HCT116 (cell line): ENCODE data around the gene SP100. TPM values are rescaled to one million over a fixed set of nuclear protein-coding genes. Genes with fewer than 3 reads are reported as not detected.

Source experiments
- ATAC-seq: fragments of 200-7000 bp; cut with Tn5 transposase; 2 replicates; pipeline ENCODE4 v1.9.1; 2020; ENCODE audit warnings: mild to moderate bottlenecking, moderate library complexity
- BruUV-seq: library from RNA; stranded (reverse); fragments of 400-500 nt; replicated peaks from 2 replicates; lab custom pipeline; 2021; lab: Mats Ljungman, UMichigan
- CTCF ChIA-PET: fragments of 300-600 bp; sonication (Branson Sonifier 250); formaldehyde crosslinking; loops from one replicate; lab custom pipeline; 2021; ENCODE audit warnings: antibody characterized with exemption; lab: Charles Lee
- POLR2A ChIA-PET: fragments of 300-600, 350-600 bp; sonication (Branson Sonifier 250); formaldehyde crosslinking; loops from one replicate; lab custom pipeline; 2021; ENCODE audit warnings: antibody characterized with exemption; lab: Charles Lee
- RAD21 ChIA-PET, 2 experiments: fragments of 300-600 bp; sonication (Branson Sonifier 250); formaldehyde crosslinking; loops; one replicate each; lab custom pipeline; 2023; ENCODE audit warnings: low total read pairs in 2 of 2; ENCODE audit not compliant: uncharacterized antibody in 2 of 2, unreplicated experiment in 2 of 2, low non-redundant PET in 1 of 2; lab: Charles Lee
- DNase-seq: peaks from one replicate; pipeline ENCODE4 v3.0.0-alpha.2; 2010; ENCODE audit warnings: low read depth, low spot score
- H2AFZ ChIP-seq: fragments of 200-600 bp; shearing (Covaris generic), sonication (generic); 2 replicates; pipeline ENCODE4 v1.6.1; 2017; ENCODE audit warnings: low read depth, mixed run types, mixed read lengths, antibody characterized with exemption, low read length; ENCODE audit not compliant: poor library complexity, severe bottlenecking
- H3K27ac ChIP-seq: 2 replicates; pipeline ENCODE4 v1.5.1; 2012; ENCODE audit warnings: low read depth, low read length
- H3K27me3 ChIP-seq: fragments of 200-600 bp; sonication (generic); 2 replicates; pipeline ENCODE4 v1.6.1; 2016; ENCODE audit warnings: mixed run types, low read length, mixed read lengths; ENCODE audit not compliant: insufficient read depth
- H3K36me3 ChIP-seq, 2 experiments: fragments of 200-500 bp in 1 of 2; fragments of 200-600 bp in 1 of 2; sonication (Bioruptor generic) in 1 of 2; sonication (generic) in 1 of 2; 2 replicates each; pipeline versions ENCODE4 v1.5.1 to v1.6.1; 2014 to 2016; ENCODE audit warnings: low read length in 2 of 2, inconsistent platforms in 1 of 2, mixed read lengths in 1 of 2, mixed run types in 1 of 2; ENCODE audit not compliant: insufficient read depth in 2 of 2, control insufficient read depth in 1 of 2
- H3K4me1 ChIP-seq, 2 experiments: fragments of 200-600 bp in 1 of 2; sonication (generic) in 1 of 2; 2 replicates each; pipeline versions ENCODE4 v1.5.1 to v1.6.1; 2012 to 2017; ENCODE audit warnings: low read length in 2 of 2, inconsistent platforms in 1 of 2, mild to moderate bottlenecking in 1 of 2, mixed read lengths in 1 of 2, mixed run types in 1 of 2, moderate library complexity in 1 of 2; ENCODE audit not compliant: insufficient read depth in 2 of 2, control insufficient read depth in 1 of 2
- H3K4me2 ChIP-seq: fragments of 200-600 bp; sonication (generic); 2 replicates; pipeline ENCODE4 v1.6.1; 2017; ENCODE audit warnings: mixed run types, low read length, mixed read lengths
- H3K4me3 ChIP-seq, 2 experiments: fragments of 200-600 bp in 1 of 2; sonication (generic) in 1 of 2; replicated peaks in 1 of 2; 2 replicates each; pipeline ENCODE4 v1.5.1; 2011 to 2016; ENCODE audit warnings: low read length in 2 of 2, control low read depth in 1 of 2, low read depth in 1 of 2, mild to moderate bottlenecking in 1 of 2, mixed read lengths in 1 of 2, mixed run types in 1 of 2
- H3K79me2 ChIP-seq: fragments of 200-600 bp; sonication (generic); 2 replicates; pipeline ENCODE4 v1.6.1; 2017; ENCODE audit warnings: mild to moderate bottlenecking, mixed run types, low read length, moderate library complexity, mixed read lengths; ENCODE audit not compliant: insufficient read depth
- H3K9ac ChIP-seq: fragments of 200-600 bp; sonication (generic); 2 replicates; pipeline ENCODE4 v1.6.1; 2016; ENCODE audit warnings: low read length, mixed read lengths
- H3K9me2 ChIP-seq: fragments of 200-600 bp; sonication (generic), shearing (Covaris generic); 2 replicates; pipeline ENCODE4 v1.6.1; 2017; ENCODE audit warnings: mixed run types, mild to moderate bottlenecking, moderate library complexity; ENCODE audit not compliant: insufficient read depth
- H3K9me3 ChIP-seq, 2 experiments: fragments of 200-500 bp in 1 of 2; fragments of 200-600 bp in 1 of 2; sonication (Bioruptor generic) in 1 of 2; sonication (generic) in 1 of 2; 2 replicates each; pipeline ENCODE4 v1.6.1; 2014 to 2017; ENCODE audit warnings: low read length in 2 of 2, mixed read lengths in 2 of 2, inconsistent platforms in 1 of 2, low read depth in 1 of 2, mild to moderate bottlenecking in 1 of 2, mixed run types in 1 of 2, moderate library complexity in 1 of 2; ENCODE audit not compliant: control insufficient read depth in 1 of 2, insufficient read depth in 1 of 2
- H4K20me1 ChIP-seq: fragments of 200-600 bp; sonication (generic), shearing (Covaris generic); 2 replicates; pipeline ENCODE4 v1.6.1; 2017; ENCODE audit warnings: mixed run types, mild to moderate bottlenecking, moderate library complexity; ENCODE audit not compliant: insufficient read depth
- CEBPB ChIP-seq: IDR thresholded peaks from 2 replicates; pipeline ENCODE4 v1.6.1; 2012; ENCODE audit warnings: low read depth
- CTCF ChIP-seq, 3 experiments: fragments of 200-600 bp in 1 of 3; sonication (generic) in 1 of 3; IDR thresholded peaks in 2 of 3; conservative IDR thresholded peaks in 1 of 3; 2 replicates each; pipeline ENCODE4 v1.5.1; 2012 to 2017; ENCODE audit warnings: low read depth in 2 of 3, low read length in 2 of 3, antibody characterized with exemption in 1 of 3, borderline replicate concordance in 1 of 3, control low read depth in 1 of 3, mild to moderate bottlenecking in 1 of 3, mixed read lengths in 1 of 3, mixed run types in 1 of 3, moderate library complexity in 1 of 3; ENCODE audit not compliant: insufficient read depth in 1 of 3
- EGR1 ChIP-seq: IDR thresholded peaks from 2 replicates; pipeline ENCODE4 v1.6.1; 2012; ENCODE audit warnings: low read depth
- ELF1 ChIP-seq: IDR thresholded peaks from 2 replicates; pipeline ENCODE4 v1.6.1; 2012; ENCODE audit warnings: low read depth, borderline replicate concordance
- EZH2phosphoT487 ChIP-seq: fragments of 200-600 bp; IDR thresholded peaks from 2 replicates; pipeline ENCODE4 v1.6.1; 2018; ENCODE audit warnings: antibody characterized with exemption, borderline replicate concordance
- JUND ChIP-seq: IDR thresholded peaks from 2 replicates; pipeline ENCODE4 v1.6.1; 2012
- POLR2AphosphoS5 ChIP-seq: IDR thresholded peaks from 2 replicates; pipeline ENCODE4 v1.6.1; 2011; ENCODE audit warnings: mild to moderate bottlenecking, low read depth, low read length, moderate library complexity
- SIN3A ChIP-seq: IDR thresholded peaks from 2 replicates; pipeline ENCODE4 v1.6.1; 2012; ENCODE audit warnings: low read depth
- SP1 ChIP-seq: IDR thresholded peaks from 2 replicates; pipeline ENCODE4 v1.6.1; 2012; ENCODE audit warnings: low read depth
- SRF ChIP-seq: IDR thresholded peaks from 2 replicates; pipeline ENCODE4 v1.6.1; 2012; ENCODE audit warnings: low read depth
- TCF7L2 ChIP-seq: IDR thresholded peaks from 2 replicates; pipeline ENCODE4 v1.7.0; 2011; ENCODE audit warnings: borderline replicate concordance, inconsistent platforms; ENCODE audit not compliant: insufficient read depth, insufficient read length; ENCODE audit errors: extremely low read depth
- ZFX ChIP-seq: fragments of 450-650 bp; IDR thresholded peaks from 2 replicates; pipeline ENCODE4 v1.6.1; 2017
- ZNF274 ChIP-seq: fragments of 200-500 bp; sonication (Bioruptor generic); IDR thresholded peaks from 2 replicates; pipeline ENCODE4 v1.6.1; 2014; ENCODE audit warnings: mild to moderate bottlenecking, low read depth, low read length, inconsistent platforms
- intact Hi-C: fragments of 100-400 bp; cut with micrococcal nuclease; formaldehyde crosslinking; loops from 2 replicates; pipeline ENCODE4 v1.10.0; 2022
- total RNA-seq: library from RNA; stranded (reverse); gene quantifications from one replicate; pipeline ENCODE4 v1.2.1, GENCODE V29; 2021; ENCODE audit not compliant: unreplicated experiment
- TF ChIP-seq, protein P1 (sequence below): IDR thresholded peaks from 2 replicates; pipeline ENCODE4 v1.6.1; 2012; ENCODE audit warnings: low read depth
- TF ChIP-seq, protein P2 (sequence below): IDR thresholded peaks from 2 replicates; pipeline ENCODE4 v1.6.1; 2012
- TF ChIP-seq, protein P3 (sequence below): IDR thresholded peaks from 2 replicates; pipeline ENCODE4 v1.6.1; 2011; ENCODE audit warnings: mild to moderate bottlenecking, low read length, moderate library complexity; ENCODE audit not compliant: insufficient replicate concordance; ENCODE audit errors: extremely low read depth

The SP100 gene
- total RNA-seq, 1 experiment from 2014 or later: 48.1 TPM

GRCh38 chr2:230498506-230499107, 82.6 kb downstream of the SP100 start:
- BruUV-seq: no TSS peak

More at GRCh38 chr2:230498506-230499107, 82.6 kb downstream of the SP100 start:
- CTCF ChIA-PET: no interaction called here
- TF ChIP-seq SIN3A: no peak
- TF ChIP-seq, protein P1, sequence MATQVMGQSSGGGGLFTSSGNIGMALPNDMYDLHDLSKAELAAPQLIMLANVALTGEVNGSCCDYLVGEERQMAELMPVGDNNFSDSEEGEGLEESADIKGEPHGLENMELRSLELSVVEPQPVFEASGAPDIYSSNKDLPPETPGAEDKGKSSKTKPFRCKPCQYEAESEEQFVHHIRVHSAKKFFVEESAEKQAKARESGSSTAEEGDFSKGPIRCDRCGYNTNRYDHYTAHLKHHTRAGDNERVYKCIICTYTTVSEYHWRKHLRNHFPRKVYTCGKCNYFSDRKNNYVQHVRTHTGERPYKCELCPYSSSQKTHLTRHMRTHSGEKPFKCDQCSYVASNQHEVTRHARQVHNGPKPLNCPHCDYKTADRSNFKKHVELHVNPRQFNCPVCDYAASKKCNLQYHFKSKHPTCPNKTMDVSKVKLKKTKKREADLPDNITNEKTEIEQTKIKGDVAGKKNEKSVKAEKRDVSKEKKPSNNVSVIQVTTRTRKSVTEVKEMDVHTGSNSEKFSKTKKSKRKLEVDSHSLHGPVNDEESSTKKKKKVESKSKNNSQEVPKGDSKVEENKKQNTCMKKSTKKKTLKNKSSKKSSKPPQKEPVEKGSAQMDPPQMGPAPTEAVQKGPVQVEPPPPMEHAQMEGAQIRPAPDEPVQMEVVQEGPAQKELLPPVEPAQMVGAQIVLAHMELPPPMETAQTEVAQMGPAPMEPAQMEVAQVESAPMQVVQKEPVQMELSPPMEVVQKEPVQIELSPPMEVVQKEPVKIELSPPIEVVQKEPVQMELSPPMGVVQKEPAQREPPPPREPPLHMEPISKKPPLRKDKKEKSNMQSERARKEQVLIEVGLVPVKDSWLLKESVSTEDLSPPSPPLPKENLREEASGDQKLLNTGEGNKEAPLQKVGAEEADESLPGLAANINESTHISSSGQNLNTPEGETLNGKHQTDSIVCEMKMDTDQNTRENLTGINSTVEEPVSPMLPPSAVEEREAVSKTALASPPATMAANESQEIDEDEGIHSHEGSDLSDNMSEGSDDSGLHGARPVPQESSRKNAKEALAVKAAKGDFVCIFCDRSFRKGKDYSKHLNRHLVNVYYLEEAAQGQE: no peak
- TF ChIP-seq TCF7L2: no peak
- TF ChIP-seq SP1: no peak
- no peak for TF ChIP-seq ZNF274
- no peak for TF ChIP-seq EZH2phosphoT487
- no peak for TF ChIP-seq CEBPB
- no peak for TF ChIP-seq POLR2AphosphoS5
- TF ChIP-seq SRF: no peak
- TF ChIP-seq CTCF (IDR thresholded peaks at IDR 0.05 in 2 of 3, conservative IDR thresholded peaks at IDR 0.05 in 1 of 3; ENCODE audit: borderline replicate concordance in 1 of 3, insufficient read depth in 1 of 3, low read depth in 2 of 3, low read length in 2 of 3): no peak
- no peak for TF ChIP-seq JUND
- TF ChIP-seq, protein P2, sequence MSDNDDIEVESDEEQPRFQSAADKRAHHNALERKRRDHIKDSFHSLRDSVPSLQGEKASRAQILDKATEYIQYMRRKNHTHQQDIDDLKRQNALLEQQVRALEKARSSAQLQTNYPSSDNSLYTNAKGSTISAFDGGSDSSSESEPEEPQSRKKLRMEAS: no peak
- TF ChIP-seq ELF1: no peak
- no peak for TF ChIP-seq ZFX
- TF ChIP-seq EGR1: no peak
- TF ChIP-seq, protein P3, sequence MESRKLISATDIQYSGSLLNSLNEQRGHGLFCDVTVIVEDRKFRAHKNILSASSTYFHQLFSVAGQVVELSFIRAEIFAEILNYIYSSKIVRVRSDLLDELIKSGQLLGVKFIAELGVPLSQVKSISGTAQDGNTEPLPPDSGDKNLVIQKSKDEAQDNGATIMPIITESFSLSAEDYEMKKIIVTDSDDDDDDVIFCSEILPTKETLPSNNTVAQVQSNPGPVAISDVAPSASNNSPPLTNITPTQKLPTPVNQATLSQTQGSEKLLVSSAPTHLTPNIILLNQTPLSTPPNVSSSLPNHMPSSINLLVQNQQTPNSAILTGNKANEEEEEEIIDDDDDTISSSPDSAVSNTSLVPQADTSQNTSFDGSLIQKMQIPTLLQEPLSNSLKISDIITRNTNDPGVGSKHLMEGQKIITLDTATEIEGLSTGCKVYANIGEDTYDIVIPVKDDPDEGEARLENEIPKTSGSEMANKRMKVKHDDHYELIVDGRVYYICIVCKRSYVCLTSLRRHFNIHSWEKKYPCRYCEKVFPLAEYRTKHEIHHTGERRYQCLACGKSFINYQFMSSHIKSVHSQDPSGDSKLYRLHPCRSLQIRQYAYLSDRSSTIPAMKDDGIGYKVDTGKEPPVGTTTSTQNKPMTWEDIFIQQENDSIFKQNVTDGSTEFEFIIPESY: no peak
- H3K4me2 ChIP-seq: no peak overlapping the region
- H3K79me2 ChIP-seq: no peaks in the 10 kb centered on the region
- POLR2A ChIA-PET: no interaction called here
- H3K4me1 ChIP-seq: no peaks in the 10 kb centered on the region
- RAD21 ChIA-PET: no interaction called here
- no peaks in the 10 kb centered on the region for H3K36me3 ChIP-seq
- intact Hi-C loops: no loop called here
- no peaks in the 10 kb centered on the region for H3K9me3 ChIP-seq
- H3K27ac ChIP-seq: no peak overlapping the region
- H3K4me3 ChIP-seq: no peak overlapping the region
- H3K9ac ChIP-seq: no peak overlapping the region
- H4K20me1 ChIP-seq: no peaks in the 10 kb centered on the region
- H3K9me2 ChIP-seq: no peaks in the 10 kb centered on the region
- DNase-seq (no peak), ATAC-seq (no peak)
- no peak overlapping the region for H2AFZ ChIP-seq
- H3K27me3 ChIP-seq: no peaks in the 10 kb centered on the region
